H1 (cell line): ENCODE measurements around the gene CANX. TPM values are rescaled to one million over a fixed set of nuclear protein-coding genes. Genes with fewer than 3 reads are reported as not detected.

Source experiments
- CTCF ChIA-PET: fragments of 300-600 bp; sonication (Branson Sonifier 250); formaldehyde crosslinking; loops from one replicate; lab custom pipeline; 2021; ENCODE audit not compliant: partially characterized antibody; lab: Charles Lee
- POLR2A ChIA-PET: fragments of 300-600 bp; sonication (Branson Sonifier 250); formaldehyde crosslinking; loops from one replicate; lab custom pipeline; 2021; ENCODE audit warnings: inconsistent platforms; ENCODE audit not compliant: partially characterized antibody; lab: Charles Lee
- DNase-seq, 2 experiments: peaks; one replicate each; pipeline versions ENCODE4 v3.0.0 to v3.0.0-alpha.2; 2010 to 2022; ENCODE audit warnings: low spot score in 2 of 2, low read depth in 1 of 2, mixed read lengths in 1 of 2
- FAIRE-seq: peaks from 2 replicates; lab custom pipeline; 2011; peaks lifted over from hg19 to GRCh38; lab: Jason Lieb, UNC
- H2AFZ ChIP-seq: 2 replicates; pipeline ENCODE4 v1.8.1; 2012; ENCODE audit warnings: low read length, inconsistent platforms
- H2AK5ac ChIP-seq: 2 replicates; pipeline ENCODE4 v1.6.1; 2013; ENCODE audit warnings: low read depth, low read length
- H2BK120ac ChIP-seq: replicated peaks from 2 replicates; pipeline ENCODE3; 2013; ENCODE audit warnings: low read depth, low read length, inconsistent platforms
- H2BK12ac ChIP-seq: 2 replicates; pipeline ENCODE4 v1.6.1; 2013; ENCODE audit warnings: low read depth, low read length
- H2BK15ac ChIP-seq: 2 replicates; pipeline ENCODE4 v1.6.1; 2013; ENCODE audit warnings: low read length
- H2BK20ac ChIP-seq: 2 replicates; pipeline ENCODE4 v1.6.1; 2013; ENCODE audit warnings: low read length
- H2BK5ac ChIP-seq: 2 replicates; pipeline ENCODE4 v1.6.1; 2013; ENCODE audit warnings: low read depth, low read length
- H3K14ac ChIP-seq: 2 replicates; pipeline ENCODE4 v1.6.1; 2013; ENCODE audit warnings: inconsistent platforms; ENCODE audit not compliant: insufficient read length
- H3K18ac ChIP-seq: 2 replicates; pipeline ENCODE4 v1.6.1; 2013; ENCODE audit warnings: low read length; ENCODE audit errors: extremely low read depth
- H3K23ac ChIP-seq: 2 replicates; pipeline ENCODE4 v1.6.1; 2013; ENCODE audit warnings: inconsistent platforms; ENCODE audit not compliant: insufficient read length
- H3K23me2 ChIP-seq: 2 replicates; pipeline ENCODE4 v1.6.1; 2013; ENCODE audit warnings: low read depth, low read length
- H3K27ac ChIP-seq: 2 replicates; pipeline ENCODE4 v1.6.1; 2011; ENCODE audit warnings: low read depth, low read length, inconsistent platforms
- H3K27me3 ChIP-seq, 4 experiments: replicated peaks in 1 of 4; 1 replicate in 1 of 4; 2 replicates in 3 of 4; pipeline versions ENCODE4 v1.6.1 to v1.8.1; 2011 to 2013; ENCODE audit warnings: low read length in 3 of 4, mild to moderate bottlenecking in 3 of 4, inconsistent platforms in 2 of 4, mixed read lengths in 2 of 4, moderate library complexity in 1 of 4; ENCODE audit not compliant: control insufficient read depth in 3 of 4, insufficient read depth in 3 of 4; ENCODE audit errors: extremely low read depth in 1 of 4
- H3K36me3 ChIP-seq, 4 experiments: 2 replicates each; pipeline versions ENCODE4 v1.6.1 to v1.8.1; 2011 to 2013; ENCODE audit warnings: mild to moderate bottlenecking in 4 of 4, low read length in 3 of 4, moderate library complexity in 2 of 4, control low read depth in 1 of 4, inconsistent platforms in 1 of 4; ENCODE audit not compliant: insufficient read depth in 4 of 4, control insufficient read depth in 2 of 4
- H3K4ac ChIP-seq: replicated peaks from 2 replicates; pipeline ENCODE3; 2013; ENCODE audit warnings: low read length, low read depth, mixed read lengths, inconsistent platforms; ENCODE audit not compliant: insufficient read length
- H3K4me1 ChIP-seq, 4 experiments: replicated peaks in 1 of 4; 1 replicate in 1 of 4; 2 replicates in 3 of 4; pipeline versions ENCODE4 v1.6.1 to v1.8.1; 2011 to 2013; ENCODE audit warnings: low read length in 3 of 4, inconsistent platforms in 2 of 4, mixed read lengths in 1 of 4; ENCODE audit not compliant: insufficient read depth in 4 of 4, control insufficient read depth in 3 of 4
- H3K4me2 ChIP-seq, 2 experiments: 2 replicates each; pipeline versions ENCODE4 v1.6.1 to v1.8.1; 2011 to 2013; ENCODE audit warnings: low read depth in 2 of 2, low read length in 2 of 2, control low read depth in 1 of 2, inconsistent platforms in 1 of 2, mild to moderate bottlenecking in 1 of 2; ENCODE audit not compliant: insufficient read depth in 1 of 2
- H3K4me3 ChIP-seq, 4 experiments: fragments of 200-600, 300-600 bp in 1 of 4; sonication (generic), shearing (Covaris generic), sonication (Bioruptor Twin) in 1 of 4; 2 replicates each; pipeline versions ENCODE4 v1.5.1 to v1.8.1; 2011 to 2016; ENCODE audit warnings: low read length in 4 of 4, low read depth in 3 of 4, control low read depth in 2 of 4, inconsistent platforms in 2 of 4, mild to moderate bottlenecking in 2 of 4, mixed read lengths in 1 of 4, moderate library complexity in 1 of 4; ENCODE audit not compliant: insufficient read depth in 2 of 4; ENCODE audit errors: extremely low read depth in 1 of 4
- H3K56ac ChIP-seq: replicated peaks from 2 replicates; pipeline ENCODE3; 2013; ENCODE audit warnings: low read depth, mild to moderate bottlenecking, mixed read lengths, low read length, inconsistent platforms; ENCODE audit not compliant: insufficient read length
- H3K79me1 ChIP-seq: 2 replicates; pipeline ENCODE4 v1.6.1; 2013; ENCODE audit warnings: low read depth, low read length, control low read depth
- H3K79me2 ChIP-seq, 2 experiments: 2 replicates each; pipeline versions ENCODE4 v1.6.1 to v1.8.1; 2012 to 2013; ENCODE audit warnings: low read length in 2 of 2, mild to moderate bottlenecking in 2 of 2, inconsistent platforms in 1 of 2; ENCODE audit not compliant: insufficient read depth in 2 of 2, control insufficient read depth in 1 of 2
- H3K9ac ChIP-seq, 4 experiments: replicated peaks in 1 of 4; 1 replicate in 1 of 4; 2 replicates in 3 of 4; pipeline versions ENCODE4 v1.6.1 to v1.8.1; 2011 to 2013; ENCODE audit warnings: low read depth in 3 of 4, low read length in 3 of 4, control low read depth in 2 of 4, mild to moderate bottlenecking in 2 of 4, moderate library complexity in 2 of 4, inconsistent platforms in 1 of 4; ENCODE audit errors: extremely low read depth in 1 of 4
- H3K9me3 ChIP-seq, 2 experiments: 2 replicates each; pipeline versions ENCODE4 v1.6.1 to v1.8.1; 2012 to 2013; ENCODE audit warnings: mild to moderate bottlenecking in 2 of 2, moderate library complexity in 2 of 2, control low read depth in 1 of 2, inconsistent platforms in 1 of 2, low read depth in 1 of 2, low read length in 1 of 2, mixed read lengths in 1 of 2; ENCODE audit not compliant: insufficient read depth in 2 of 2
- H4K20me1 ChIP-seq, 2 experiments: replicated peaks in 1 of 2; 2 replicates each; pipeline versions ENCODE3 to v1.8.1; 2011 to 2013; ENCODE audit warnings: inconsistent platforms in 2 of 2, low read length in 2 of 2, mild to moderate bottlenecking in 1 of 2; ENCODE audit not compliant: insufficient read depth in 2 of 2, control insufficient read depth in 1 of 2
- H4K5ac ChIP-seq: 2 replicates; pipeline ENCODE4 v1.6.1; 2013; ENCODE audit warnings: low read length, low read depth, mixed read lengths, inconsistent platforms; ENCODE audit not compliant: insufficient read length
- H4K8ac ChIP-seq: 2 replicates; pipeline ENCODE4 v1.8.0; 2013; ENCODE audit warnings: mild to moderate bottlenecking, moderate library complexity, low read length, inconsistent platforms; ENCODE audit not compliant: insufficient read depth; ENCODE audit errors: extremely low read depth
- H4K91ac ChIP-seq: replicated peaks from 2 replicates; pipeline ENCODE3; 2013; ENCODE audit warnings: low read length, mixed read lengths, inconsistent platforms; ENCODE audit not compliant: insufficient read length
- CHD2 ChIP-seq: IDR thresholded peaks from 2 replicates; pipeline ENCODE4 v1.6.1; 2012; ENCODE audit warnings: low read length, improper control_type of control experiment
- CREB1 ChIP-seq: IDR thresholded peaks from 2 replicates; pipeline ENCODE4 v1.6.1; 2012; ENCODE audit warnings: inconsistent platforms
- EP300 ChIP-seq, 2 experiments: IDR thresholded peaks; 1 replicate in 1 of 2; 2 replicates in 1 of 2; pipeline ENCODE4 v1.6.1; 2011 to 2012; ENCODE audit warnings: low read depth in 2 of 2, low read length in 2 of 2, mild to moderate bottlenecking in 2 of 2, borderline replicate concordance in 1 of 2, inconsistent platforms in 1 of 2, moderate library complexity in 1 of 2
- FOSL1 ChIP-seq: IDR thresholded peaks from 2 replicates; pipeline ENCODE4 v1.6.1; 2011; ENCODE audit warnings: mild to moderate bottlenecking, low read depth, low read length, moderate library complexity; ENCODE audit not compliant: insufficient read depth
- KDM4A ChIP-seq: IDR thresholded peaks from one replicate; pipeline ENCODE4 v1.7.1; 2012; ENCODE audit warnings: low read depth, mild to moderate bottlenecking, moderate library complexity, low read length, inconsistent platforms; ENCODE audit not compliant: severe bottlenecking
- NANOG ChIP-seq: IDR thresholded peaks from 2 replicates; pipeline ENCODE4 v1.6.1; 2011; ENCODE audit warnings: low read length, low read depth, mild to moderate bottlenecking, inconsistent platforms; ENCODE audit not compliant: insufficient read depth, poor library complexity, severe bottlenecking
- NRF1 ChIP-seq: IDR thresholded peaks from 2 replicates; pipeline ENCODE4 v1.6.1; 2011; ENCODE audit warnings: mild to moderate bottlenecking, low read depth, low read length, improper control_type of control experiment
- SIX5 ChIP-seq: IDR thresholded peaks from 2 replicates; pipeline ENCODE4 v1.6.1; 2011; ENCODE audit warnings: mild to moderate bottlenecking, low read depth, low read length
- TAF1 ChIP-seq: IDR thresholded peaks from 2 replicates; pipeline ENCODE4 v1.6.1; 2011; ENCODE audit warnings: mild to moderate bottlenecking, low read depth, low read length
- TBP ChIP-seq: IDR thresholded peaks from 2 replicates; pipeline ENCODE4 v1.6.1; 2011; ENCODE audit warnings: low read depth, low read length, improper control_type of control experiment
- ZNF274 ChIP-seq: IDR thresholded peaks from 2 replicates; pipeline ENCODE4 v1.7.0; 2012; ENCODE audit warnings: low read length, borderline replicate concordance; ENCODE audit errors: extremely low read depth
- WGBS, 2 experiments: shearing (Covaris generic) in 1 of 2; methylation state at CpG; one replicate each; pipeline versions ENCODE4 v1.1.6 to v1.1.7; 2013 to 2015; ENCODE audit warnings: low lambda C conversion rate in 2 of 2, mixed read lengths in 2 of 2, inconsistent platforms in 1 of 2, low coverage in 1 of 2, missing lambda C conversion rate in 1 of 2; ENCODE audit not compliant: insufficient replicate concordance in 2 of 2, insufficient coverage in 1 of 2, insufficient read length in 1 of 2; ENCODE audit errors: extremely low coverage in 1 of 2, missing lambda C conversion rate in 1 of 2; 5-methylcytosine and 5-hydroxymethylcytosine counted together
- polyA plus RNA-seq, 7 experiments: library from polyadenylated mRNA; depleted of rRNA in 3 of 7; stranded (reverse) in 5 of 7; unstranded in 2 of 7; fragments of >200 nt in 5 of 7; fragments of 200-250 nt in 2 of 7; gene quantifications; 1 replicate in 5 of 7; 2 replicates in 1 of 7; 4 replicates in 1 of 7; pipeline versions ENCODE4 v1.2.1 to v1.2.3, GENCODE V29; 2011 to 2013; ENCODE audit warnings: missing spikeins in 2 of 7, mixed read lengths in 2 of 7
- total RNA-seq: library from RNA; stranded (reverse); fragmentation: NEBNext Ultra II Directional; extraction: Animal tissue kit (Norgen Biotek cat#: 25700); gene quantifications from 2 replicates; pipeline ENCODE4 v1.2.1, GENCODE V29; 2021
- TF ChIP-seq, protein P1 (sequence below), 3 experiments: IDR thresholded peaks; 1 replicate in 2 of 3; 2 replicates in 1 of 3; pipeline versions ENCODE4 v1.5.1 to v1.6.1; 2011; ENCODE audit warnings: low read length in 3 of 3, mild to moderate bottlenecking in 3 of 3, inconsistent platforms in 2 of 3, low read depth in 1 of 3, moderate library complexity in 1 of 3; ENCODE audit not compliant: insufficient read depth in 1 of 3; ENCODE audit errors: control extremely low read depth in 1 of 3

Gene CANX
- total and polyA plus RNA-seq, 2 of the 8 experiments (the other 6 are each of a cell fraction or from before 2014, with no cell fraction given), result 136 to 691 TPM

DNA sequence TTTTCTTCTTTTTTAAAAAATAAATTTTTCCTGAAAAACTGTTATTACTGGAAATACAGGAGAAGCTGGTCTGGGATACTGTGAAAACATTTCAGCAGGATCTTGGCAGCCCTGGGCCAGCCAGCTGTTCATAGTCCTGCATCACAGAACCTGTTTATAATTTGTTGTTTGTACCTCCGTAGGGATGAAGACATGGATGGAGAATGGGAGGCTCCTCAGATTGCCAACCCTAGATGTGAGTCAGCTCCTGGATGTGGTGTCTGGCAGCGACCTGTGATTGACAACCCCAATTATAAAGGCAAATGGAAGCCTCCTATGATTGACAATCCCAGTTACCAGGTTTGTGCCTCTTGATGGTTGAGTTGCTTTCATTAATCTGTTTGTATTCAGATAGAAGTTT is 21.5 kb downstream of the CANX start:
- Histone ChIP-seq H2AK5ac (no peak overlapping the region), H3K4me3 (no peak overlapping the region), H3K36me3 (peaks cover 42 to 95% (median 82%) of the 10 kb centered on the region in 4 experiments), H2BK20ac (no peak overlapping the region), H3K27me3 (no peaks in the 10 kb centered on the region), H4K20me1 (peaks cover 0 to 12% of the 10 kb centered on the region in 2 experiments), H3K23me2 (no peaks in the 10 kb centered on the region), H3K27ac (no peak overlapping the region), H2BK5ac (no peak overlapping the region), H3K14ac (no peak overlapping the region), H3K18ac (no peak overlapping the region), H2BK15ac (no peak overlapping the region), H3K4ac (no peak overlapping the region), H2BK120ac (no peak overlapping the region), H2AFZ (no peak overlapping the region), H3K23ac (no peak overlapping the region), H3K79me1 (peaks cover 2% of the 10 kb centered on the region; the same call in 1 of the 2 replicates), H4K5ac (no peak overlapping the region), H4K91ac (no peak overlapping the region), H4K8ac (no peak overlapping the region), H3K79me2 (peaks cover 0 to 7% of the 10 kb centered on the region in 2 experiments; a peak in 2 of 4 replicates), H3K4me2 (no peak overlapping the region), H3K56ac (no peak overlapping the region), H3K9ac (no peak overlapping the region), H3K4me1 (no peaks in the 10 kb centered on the region), H2BK12ac (no peak overlapping the region), H3K9me3 (no peaks in the 10 kb centered on the region)
- no peak for DNase-seq
- ChIA-PET CTCF (no interaction called here), POLR2A (interaction anchor here (1.1 to 1.9 kb wide), 7 partner anchors 9 to 145 kb away, joined by 3 to 6 read pairs (median 3); partner anchors contain the start of gene MAML1)
- no peak for FAIRE-seq
- 93% methylated on average over 2 of the region's 2 CpGs; no CpG with 5 or more reads in 1 of the 2 experiments for WGBS, 2 experiments
- TF ChIP-seq NANOG (no peak), ZNF274 (no peak), CHD2 (no peak), SIX5 (no peak), TBP (no peak), EP300 (IDR thresholded peaks at IDR 0.05; ENCODE audit: borderline replicate concordance in 1 of 2, low read depth in 2 of 2, low read length in 2 of 2) (no peak), TAF1 (no peak), FOSL1 (no peak), NRF1 (no peak), KDM4A (no peak), CREB1 (no peak)
- TF ChIP-seq, protein P1, sequence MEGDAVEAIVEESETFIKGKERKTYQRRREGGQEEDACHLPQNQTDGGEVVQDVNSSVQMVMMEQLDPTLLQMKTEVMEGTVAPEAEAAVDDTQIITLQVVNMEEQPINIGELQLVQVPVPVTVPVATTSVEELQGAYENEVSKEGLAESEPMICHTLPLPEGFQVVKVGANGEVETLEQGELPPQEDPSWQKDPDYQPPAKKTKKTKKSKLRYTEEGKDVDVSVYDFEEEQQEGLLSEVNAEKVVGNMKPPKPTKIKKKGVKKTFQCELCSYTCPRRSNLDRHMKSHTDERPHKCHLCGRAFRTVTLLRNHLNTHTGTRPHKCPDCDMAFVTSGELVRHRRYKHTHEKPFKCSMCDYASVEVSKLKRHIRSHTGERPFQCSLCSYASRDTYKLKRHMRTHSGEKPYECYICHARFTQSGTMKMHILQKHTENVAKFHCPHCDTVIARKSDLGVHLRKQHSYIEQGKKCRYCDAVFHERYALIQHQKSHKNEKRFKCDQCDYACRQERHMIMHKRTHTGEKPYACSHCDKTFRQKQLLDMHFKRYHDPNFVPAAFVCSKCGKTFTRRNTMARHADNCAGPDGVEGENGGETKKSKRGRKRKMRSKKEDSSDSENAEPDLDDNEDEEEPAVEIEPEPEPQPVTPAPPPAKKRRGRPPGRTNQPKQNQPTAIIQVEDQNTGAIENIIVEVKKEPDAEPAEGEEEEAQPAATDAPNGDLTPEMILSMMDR (IDR thresholded peaks at IDR 0.05; ENCODE audit: control extremely low read depth in 1 of 3, insufficient read depth in 1 of 3, low read depth in 1 of 3, low read length in 3 of 3), result no peak
